Measurements from ENCODE around the gene ERC2. TPM values are rescaled to one million over a fixed set of nuclear protein-coding genes. Genes with fewer than 3 reads are reported as not detected.

The ERC2 gene
- total and polyA plus RNA-seq, 2 of the 8 experiments (the other 6 are each of a cell fraction or from before 2014, with no cell fraction given), result 16.4 to 22.8 TPM

DNA sequence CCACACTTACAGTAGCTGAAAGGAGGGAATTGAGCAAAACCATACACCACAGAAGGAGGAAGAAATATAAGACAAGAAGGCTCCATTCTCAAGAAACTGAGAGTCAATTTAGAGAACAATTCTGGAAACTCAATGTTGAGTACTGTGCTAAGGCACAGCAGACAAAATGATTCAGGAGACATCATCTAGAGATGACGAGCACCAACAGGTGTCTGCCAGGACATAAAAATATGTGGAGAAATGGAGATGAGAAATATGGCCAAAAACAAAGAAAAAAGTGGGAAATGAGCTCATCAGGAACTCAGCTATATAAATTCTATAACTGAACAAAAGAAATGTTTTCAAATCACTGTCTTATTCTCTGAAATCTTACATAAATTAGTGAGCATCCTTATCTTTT is 343.7 kb downstream of the ERC2 start:
- FAIRE-seq, result no peak
- no peak overlapping the region for H3K23ac ChIP-seq (ENCODE audit: insufficient read length)
- H2BK5ac ChIP-seq (ENCODE audit: low read depth, low read length), result no peak overlapping the region
- peak overlapping the region; percentile 40; the same call in 1 of the 2 replicates for H2BK20ac ChIP-seq (ENCODE audit: low read length)
- H4K8ac ChIP-seq (ENCODE audit: extremely low read depth, insufficient read depth, low read length), result no peak overlapping the region
- H3K56ac ChIP-seq (replicated peaks; ENCODE audit: insufficient read length, low read depth, low read length), result no peak overlapping the region
- H3K79me1 ChIP-seq (ENCODE audit: low read depth, low read length), result no peaks in the 10 kb centered on the region
- DNase-seq (ENCODE audit: low read depth in 1 of 2, low spot score in 2 of 2), result no peak
- WGBS, 2 experiments (ENCODE audit: extremely low coverage in 1 of 2, insufficient coverage in 1 of 2, insufficient read length in 1 of 2, insufficient replicate concordance in 2 of 2, low coverage in 1 of 2, low lambda C conversion rate in 2 of 2, missing lambda C conversion rate in 1 of 2), result 92% methylated on average over 1 of the region's 1 CpG; no CpG with 5 or more reads in 1 of the 2 experiments
- ChIA-PET POLR2A (ENCODE audit: partially characterized antibody) (interaction anchor here (1.1 kb wide), 1 partner anchor 9 kb away, joined by 4 read pairs; no protein-coding TSS in a partner anchor), CTCF (ENCODE audit: partially characterized antibody) (interaction anchor here (0.6 to 1.2 kb wide), 2 partner anchors 9 to 554 kb away, joined by 3 read pairs; no protein-coding TSS in a partner anchor)
- H3K79me2 ChIP-seq (ENCODE audit: control insufficient read depth in 1 of 2, insufficient read depth in 2 of 2, low read length in 2 of 2), result no peaks in the 10 kb centered on the region
- no peak for TF ChIP-seq KDM1A (IDR thresholded peaks at IDR 0.05; ENCODE audit: borderline replicate concordance, low read length)
- TF ChIP-seq ZNF274 (IDR thresholded peaks at IDR 0.05; ENCODE audit: borderline replicate concordance, extremely low read depth, low read length), result no peak
- no peak for TF ChIP-seq PHF8 (conservative IDR thresholded peaks at IDR 0.05; ENCODE audit: low read depth, low read length)
- no peak for TF ChIP-seq RBBP5 (IDR thresholded peaks at IDR 0.05; ENCODE audit: borderline replicate concordance, low read depth, low read length)
- no peak for TF ChIP-seq SAP30 (IDR thresholded peaks at IDR 0.05; ENCODE audit: insufficient read depth, insufficient replicate concordance, low read length)
- H2AFZ ChIP-seq (ENCODE audit: low read length), result no peak overlapping the region
- no peak overlapping the region for H3K4me3 ChIP-seq (ENCODE audit: extremely low read depth in 1 of 4, insufficient read depth in 2 of 4, low read depth in 3 of 4, low read length in 4 of 4)
- H3K14ac ChIP-seq (ENCODE audit: insufficient read length), result no peak overlapping the region
- H2BK15ac ChIP-seq (ENCODE audit: low read length), result no peak overlapping the region
- H3K23me2 ChIP-seq (ENCODE audit: low read depth, low read length), result no peaks in the 10 kb centered on the region
- no peaks in the 10 kb centered on the region for H3K36me3 ChIP-seq (ENCODE audit: control insufficient read depth in 2 of 4, insufficient read depth in 4 of 4, low read length in 3 of 4)
- peaks cover 0 to 1% (median 0%) of the 10 kb centered on the region in 4 experiments; a peak in 1 of 7 replicates for H3K27me3 ChIP-seq (replicated peaks in 1 of 4; ENCODE audit: control insufficient read depth in 3 of 4, extremely low read depth in 1 of 4, insufficient read depth in 3 of 4, low read length in 3 of 4)
- H3K27ac ChIP-seq (ENCODE audit: low read depth, low read length), result no peak overlapping the region
- no peaks in the 10 kb centered on the region for H3K9me3 ChIP-seq (ENCODE audit: insufficient read depth in 2 of 2, low read depth in 1 of 2, low read length in 1 of 2)
- no peak overlapping the region for H3K9ac ChIP-seq (replicated peaks in 1 of 4; ENCODE audit: extremely low read depth in 1 of 4, low read depth in 3 of 4, low read length in 3 of 4)
- no peak overlapping the region for H3K18ac ChIP-seq (ENCODE audit: extremely low read depth, low read length)
- no peak overlapping the region for H2BK12ac ChIP-seq (ENCODE audit: low read depth, low read length)
- H4K20me1 ChIP-seq (replicated peaks in 1 of 2; ENCODE audit: control insufficient read depth in 1 of 2, insufficient read depth in 2 of 2, low read length in 2 of 2), result no peaks in the 10 kb centered on the region
- no peak overlapping the region for H2BK120ac ChIP-seq (replicated peaks; ENCODE audit: low read depth, low read length)
- H3K4me2 ChIP-seq (ENCODE audit: insufficient read depth in 1 of 2, low read depth in 2 of 2, low read length in 2 of 2), result no peak overlapping the region; a peak in 1 of 4 replicates
- 0 out of 2 replicates have a peak overlapping the region, but pooled peaks have one; percentile 48 for H2AK5ac ChIP-seq (ENCODE audit: low read depth, low read length)
- peaks cover 4 to 14% (median 11%) of the 10 kb centered on the region in 4 experiments; a peak in 4 of 7 replicates for H3K4me1 ChIP-seq (replicated peaks in 1 of 4; ENCODE audit: control insufficient read depth in 3 of 4, insufficient read depth in 4 of 4, low read length in 3 of 4)
- H4K5ac ChIP-seq (ENCODE audit: insufficient read length, low read depth, low read length), result no peak overlapping the region
- no peak overlapping the region for H4K91ac ChIP-seq (replicated peaks; ENCODE audit: insufficient read length, low read length)
- no peak overlapping the region for H3K4ac ChIP-seq (replicated peaks; ENCODE audit: insufficient read length, low read depth, low read length)

All from H1 (cell line).